Neural cell (in vitro differentiated cells): Measurements from ENCODE around the gene DNM3. TPM values are rescaled to one million over a fixed set of nuclear protein-coding genes. Genes with fewer than 3 reads are reported as not detected.

ENCODE experiments used
- H2AFZ ChIP-seq: fragments of 200-600, 300-800 bp; sonication (generic), shearing (Covaris generic); 2 replicates; pipeline ENCODE4 v1.6.0; 2014; ENCODE audit warnings: low read depth, mild to moderate bottlenecking, antibody characterized with exemption, low read length, moderate library complexity
- H3F3A ChIP-seq: fragments of 200-600 bp; shearing (Covaris generic); 2 replicates; pipeline ENCODE4 v1.6.1; 2016; ENCODE audit warnings: mild to moderate bottlenecking, moderate library complexity, mixed read lengths, antibody characterized with exemption, low read length; ENCODE audit not compliant: insufficient read depth, poor library complexity, severe bottlenecking
- H3K27ac ChIP-seq: fragments of 200-600, 300-800 bp; sonication (generic), shearing (Covaris generic); 2 replicates; pipeline ENCODE4 v1.5.1; 2014; ENCODE audit warnings: mild to moderate bottlenecking, low read length, moderate library complexity
- H3K27me3 ChIP-seq: fragments of 300-800, 200-600 bp; sonication (generic), shearing (Covaris generic); 2 replicates; pipeline ENCODE4 v1.6.0; 2014; ENCODE audit warnings: mild to moderate bottlenecking, low read depth, low read length, moderate library complexity; ENCODE audit not compliant: insufficient read depth
- H3K36me3 ChIP-seq: fragments of 300-800, 200-600 bp; sonication (generic), shearing (Covaris generic); 2 replicates; pipeline ENCODE4 v1.5.1; 2014; ENCODE audit warnings: mild to moderate bottlenecking, antibody characterized with exemption, low read length, moderate library complexity; ENCODE audit not compliant: insufficient read depth
- H3K4me2 ChIP-seq: fragments of 300-800, 200-600 bp; sonication (generic), shearing (Covaris generic); 2 replicates; pipeline ENCODE4 v1.6.0; 2014; ENCODE audit warnings: mild to moderate bottlenecking, low read length
- H3K4me3 ChIP-seq: fragments of 300-800, 200-600 bp; sonication (generic), shearing (Covaris generic); 2 replicates; pipeline ENCODE4 v1.5.1; 2014; ENCODE audit warnings: mild to moderate bottlenecking, low read length, moderate library complexity
- H3K79me2 ChIP-seq: fragments of 200-600 bp; shearing (Covaris generic); replicated peaks from 2 replicates; pipeline ENCODE4 v1.6.0; 2014; ENCODE audit warnings: mild to moderate bottlenecking, low read length, moderate library complexity; ENCODE audit not compliant: insufficient read depth
- H3K9ac ChIP-seq: fragments of 300-800, 200-600 bp; sonication (generic), shearing (Covaris generic); 2 replicates; pipeline ENCODE4 v1.6.1; 2016; ENCODE audit warnings: mild to moderate bottlenecking, low read length, mixed read lengths
- H3K9me2 ChIP-seq: fragments of 200-600 bp; shearing (Covaris generic); 2 replicates; pipeline ENCODE4 v1.6.1; 2016; ENCODE audit warnings: mild to moderate bottlenecking, low read length, mixed read lengths; ENCODE audit not compliant: insufficient read depth
- H3K9me3 ChIP-seq: fragments of 200-600, 300-800 bp; sonication (generic), shearing (Covaris generic); 2 replicates; pipeline ENCODE4 v1.6.1; 2016; ENCODE audit warnings: mild to moderate bottlenecking, mixed run types, low read length, moderate library complexity, mixed read lengths
- H4K20me1 ChIP-seq: fragments of 200-600 bp; shearing (Covaris generic); 2 replicates; pipeline ENCODE4 v1.6.1; 2016; ENCODE audit warnings: mild to moderate bottlenecking, mixed run types; ENCODE audit not compliant: insufficient read depth
- CTCF ChIP-seq: fragments of 450-650 bp; IDR thresholded peaks from 2 replicates; pipeline ENCODE4 v1.5.1; 2014; ENCODE audit warnings: antibody characterized with exemption, mild to moderate bottlenecking, moderate library complexity; ENCODE audit not compliant: poor library complexity, severe bottlenecking
- EP300 ChIP-seq: fragments of 450-650 bp; conservative IDR thresholded peaks from 2 replicates; pipeline ENCODE4 v1.6.1; 2014; ENCODE audit warnings: antibody characterized with exemption, mild to moderate bottlenecking, moderate library complexity; ENCODE audit not compliant: poor library complexity, severe bottlenecking
- EZH2 ChIP-seq: fragments of 200-600, 300-800 bp; shearing (Covaris generic), sonication (generic); IDR thresholded peaks from 2 replicates; pipeline ENCODE4 v1.6.1; 2014; ENCODE audit warnings: antibody characterized with exemption, low read length, borderline replicate concordance, mild to moderate bottlenecking; ENCODE audit not compliant: insufficient read depth, poor library complexity, severe bottlenecking
- MXI1 ChIP-seq: fragments of 450-650 bp; conservative IDR thresholded peaks from 2 replicates; pipeline ENCODE4 v1.6.1; 2014; ENCODE audit warnings: antibody characterized with exemption, mild to moderate bottlenecking; ENCODE audit not compliant: poor library complexity, severe bottlenecking
- POLR2AphosphoS5 ChIP-seq: IDR thresholded peaks from 2 replicates; pipeline ENCODE4 v1.6.1; 2012
- RAD21 ChIP-seq: fragments of 450-650 bp; conservative IDR thresholded peaks from 2 replicates; pipeline ENCODE4 v1.6.1; 2014; ENCODE audit warnings: antibody characterized with exemption, mild to moderate bottlenecking, moderate library complexity
- REST ChIP-seq: IDR thresholded peaks from 2 replicates; pipeline ENCODE4 v1.6.1; 2012; ENCODE audit warnings: borderline replicate concordance
- SMC3 ChIP-seq: fragments of 450-650 bp; conservative IDR thresholded peaks from 2 replicates; pipeline ENCODE4 v1.6.1; 2014; ENCODE audit warnings: antibody characterized with exemption, mild to moderate bottlenecking, moderate library complexity; ENCODE audit not compliant: poor library complexity
- TAF1 ChIP-seq: IDR thresholded peaks from 2 replicates; pipeline ENCODE4 v1.6.1; 2012; ENCODE audit warnings: low read depth
- polyA plus RNA-seq: library from polyadenylated mRNA; depleted of rRNA; stranded (reverse); fragments of >200 nt; gene quantifications from 2 replicates; pipeline ENCODE4 v1.2.3, GENCODE V29; 2014

Gene DNM3
- polyA plus RNA-seq, 1 donor from 2014 or later: 37.1 TPM

GRCh38 chr1:172342584-172343239 is 501.4 kb downstream of the DNM3 start:
- Histone ChIP-seq H3K9me2 (no peaks in the 10 kb centered on the region), H3K79me2 (no peaks in the 10 kb centered on the region), H3K9ac (no peak overlapping the region), H2AFZ (no peak overlapping the region), H3F3A (no peaks in the 10 kb centered on the region), H3K36me3 (no peaks in the 10 kb centered on the region), H3K27me3 (no peaks in the 10 kb centered on the region), H3K9me3 (no peaks in the 10 kb centered on the region), H3K4me3 (no peak overlapping the region), H4K20me1 (no peaks in the 10 kb centered on the region), H3K27ac (no peak overlapping the region), H3K4me2 (no peak overlapping the region)
- TF ChIP-seq RAD21: no peak

GRCh38 chr1:172343240-172344160 is 502.2 kb downstream of the DNM3 start:
- Histone ChIP-seq H2AFZ (no peak overlapping the region), H3K4me2 (no peak overlapping the region)

More at GRCh38 chr1:172343240-172344160, 502.2 kb downstream of the DNM3 start:
- H3K27me3 ChIP-seq: no peaks in the 10 kb centered on the region
- H3K9ac ChIP-seq: no peak overlapping the region
- TF ChIP-seq CTCF: no peak
- TF ChIP-seq TAF1: no peak
- TF ChIP-seq SMC3: no peak
- TF ChIP-seq MXI1: no peak
- no peak for TF ChIP-seq EZH2
- no peak for TF ChIP-seq REST
- TF ChIP-seq POLR2AphosphoS5: no peak
- no peak for TF ChIP-seq RAD21
- TF ChIP-seq EP300: no peak
- H3K27ac ChIP-seq: no peak overlapping the region
- H3K4me3 ChIP-seq: no peak overlapping the region
- no peaks in the 10 kb centered on the region for H4K20me1 ChIP-seq
- H3K9me3 ChIP-seq: no peaks in the 10 kb centered on the region
- H3F3A ChIP-seq: no peaks in the 10 kb centered on the region
- no peaks in the 10 kb centered on the region for H3K79me2 ChIP-seq
- H3K9me2 ChIP-seq: no peaks in the 10 kb centered on the region
- no peaks in the 10 kb centered on the region for H3K36me3 ChIP-seq
